GM23248 (cell line): ENCODE results near the gene SPATA24.
"Not testable (repeated sequence)": the region's sequence is repeated elsewhere in the genome, so short reads cannot be mapped to it uniquely, and the experiment has no call there.

Experiments
- EZH2 ChIP-seq: fragments of 200-600 bp; sonication (generic); IDR thresholded peaks from 2 replicates; pipeline ENCODE4 v1.6.1; 2018; ENCODE audit warnings: antibody characterized with exemption, mild to moderate bottlenecking; ENCODE audit not compliant: insufficient read depth, poor library complexity, severe bottlenecking
- EZH2phosphoT487 ChIP-seq: fragments of 200-600 bp; sonication (generic); IDR thresholded peaks from 2 replicates; pipeline ENCODE4 v1.6.1; 2018; ENCODE audit warnings: antibody characterized with exemption, moderate library complexity, mild to moderate bottlenecking, low read depth; ENCODE audit not compliant: insufficient read depth

- TF ChIP-seq EZH2, EZH2phosphoT487: not testable (repeated sequence)
Observed at GRCh38 chr5:139355900-139356299, 48.0 kb downstream of the SPATA24 start.
